Measurements from ENCODE around the gene SP140. TPM values are rescaled to one million over a fixed set of nuclear protein-coding genes. Genes with fewer than 3 reads are reported as not detected.
A peak's percentile ranks its signal among the peaks of the same experiment; 100 is the strongest.

Gene SP140
- total RNA-seq, 1 experiment from 2014 or later = 0.32 TPM

- Histone ChIP-seq H3K4me1 (ENCODE audit: insufficient read depth, low read length, poor library complexity, severe bottlenecking) (no peaks in the 10 kb centered on the region), H3K9me3 (ENCODE audit: low read depth, low read length, poor library complexity, severe bottlenecking) (no peaks in the 10 kb centered on the region), H3K27ac (ENCODE audit: low read depth, low read length, poor library complexity, severe bottlenecking) (no peak overlapping the region), H3K36me3 (ENCODE audit: insufficient read depth, low read length, poor library complexity, severe bottlenecking) (no peaks in the 10 kb centered on the region), H3K4me3 (ENCODE audit: low read depth, low read length, poor library complexity, severe bottlenecking) (no peak overlapping the region), H3K27me3 (replicated peaks; ENCODE audit: insufficient read depth, low read depth, low read length, poor library complexity) (no peaks in the 10 kb centered on the region)
- no TSS peak for BruUV-seq (replicated peaks)
- DNase-seq (ENCODE audit: low spot score) = no peak
- ChIA-PET POLR2A (ENCODE audit: low non-redundant PET) (no interaction called here), CTCF (no interaction called here)
- no peak for TF ChIP-seq EZH2 (IDR thresholded peaks at IDR 0.05; ENCODE audit: borderline replicate concordance, low read depth, low read length, poor library complexity, severe bottlenecking)
- TF ChIP-seq, protein P1, sequence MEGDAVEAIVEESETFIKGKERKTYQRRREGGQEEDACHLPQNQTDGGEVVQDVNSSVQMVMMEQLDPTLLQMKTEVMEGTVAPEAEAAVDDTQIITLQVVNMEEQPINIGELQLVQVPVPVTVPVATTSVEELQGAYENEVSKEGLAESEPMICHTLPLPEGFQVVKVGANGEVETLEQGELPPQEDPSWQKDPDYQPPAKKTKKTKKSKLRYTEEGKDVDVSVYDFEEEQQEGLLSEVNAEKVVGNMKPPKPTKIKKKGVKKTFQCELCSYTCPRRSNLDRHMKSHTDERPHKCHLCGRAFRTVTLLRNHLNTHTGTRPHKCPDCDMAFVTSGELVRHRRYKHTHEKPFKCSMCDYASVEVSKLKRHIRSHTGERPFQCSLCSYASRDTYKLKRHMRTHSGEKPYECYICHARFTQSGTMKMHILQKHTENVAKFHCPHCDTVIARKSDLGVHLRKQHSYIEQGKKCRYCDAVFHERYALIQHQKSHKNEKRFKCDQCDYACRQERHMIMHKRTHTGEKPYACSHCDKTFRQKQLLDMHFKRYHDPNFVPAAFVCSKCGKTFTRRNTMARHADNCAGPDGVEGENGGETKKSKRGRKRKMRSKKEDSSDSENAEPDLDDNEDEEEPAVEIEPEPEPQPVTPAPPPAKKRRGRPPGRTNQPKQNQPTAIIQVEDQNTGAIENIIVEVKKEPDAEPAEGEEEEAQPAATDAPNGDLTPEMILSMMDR (conservative IDR thresholded peaks at IDR 0.05; ENCODE audit: low read depth, low read length) = 0 out of 2 replicates have a peak, but pooled peaks have one; percentile 23
- intact Hi-C loops (cut with micrococcal nuclease; ENCODE audit: unreplicated experiment) = no loop called here
Observed at GRCh38 chr2:230323385-230324106, 98.0 kb downstream of the SP140 start.

DNA sequence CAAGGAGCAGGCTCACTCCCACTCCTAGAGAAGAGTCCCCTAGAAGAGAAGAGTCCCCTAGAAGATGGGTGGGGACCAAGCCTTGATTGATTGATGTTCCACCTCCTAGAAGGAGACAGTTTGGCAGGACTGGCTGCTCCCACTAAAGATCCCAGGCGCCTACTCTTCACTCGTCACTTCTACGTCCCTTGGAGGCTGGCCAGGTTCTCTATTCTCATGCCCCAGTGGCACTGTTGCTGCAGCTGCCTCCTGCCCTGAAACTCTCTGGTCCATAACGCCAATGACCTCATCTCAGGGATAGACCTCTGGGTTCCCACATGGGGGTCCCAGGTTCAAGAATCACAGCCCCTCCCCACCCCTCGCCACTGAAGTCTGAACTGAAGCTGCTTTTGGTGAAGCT, 99.0 kb downstream of the SP140 start:
- CTCF ChIA-PET = no interaction called here
- intact Hi-C loops (cut with micrococcal nuclease; ENCODE audit: unreplicated experiment) = no loop called here

GRCh38 chr2:230325316-230326243, 100.0 kb downstream of the SP140 start:
- no peaks in the 10 kb centered on the region for H3K4me1 ChIP-seq (ENCODE audit: insufficient read depth, low read length, poor library complexity, severe bottlenecking)
- CTCF ChIA-PET = no interaction called here
- H3K4me3 ChIP-seq (ENCODE audit: low read depth, low read length, poor library complexity, severe bottlenecking) = no peak overlapping the region
- no TSS peak for BruUV-seq (replicated peaks)
- no peak overlapping the region for H3K27ac ChIP-seq (ENCODE audit: low read depth, low read length, poor library complexity, severe bottlenecking)
- no peaks in the 10 kb centered on the region for H3K36me3 ChIP-seq (ENCODE audit: insufficient read depth, low read length, poor library complexity, severe bottlenecking)
- no peaks in the 10 kb centered on the region for H3K9me3 ChIP-seq (ENCODE audit: low read depth, low read length, poor library complexity, severe bottlenecking)
- no peaks in the 10 kb centered on the region for H3K27me3 ChIP-seq (replicated peaks; ENCODE audit: insufficient read depth, low read depth, low read length, poor library complexity)
- TF ChIP-seq, protein P1 (conservative IDR thresholded peaks at IDR 0.05; ENCODE audit: low read depth, low read length) = no peak
- no peak for TF ChIP-seq EZH2 (IDR thresholded peaks at IDR 0.05; ENCODE audit: borderline replicate concordance, low read depth, low read length, poor library complexity, severe bottlenecking)
- intact Hi-C loops (cut with micrococcal nuclease; ENCODE audit: unreplicated experiment) = no loop called here
- no peak for DNase-seq (ENCODE audit: low spot score)
- POLR2A ChIA-PET (ENCODE audit: low non-redundant PET) = no interaction called here

More for the DNA sequence above, 99.0 kb downstream of the SP140 start:
- no peak overlapping the region for H3K27ac ChIP-seq (ENCODE audit: low read depth, low read length, poor library complexity, severe bottlenecking)
- no TSS peak for BruUV-seq (replicated peaks)
- H3K27me3 ChIP-seq (replicated peaks; ENCODE audit: insufficient read depth, low read depth, low read length, poor library complexity) = no peaks in the 10 kb centered on the region
- H3K4me1 ChIP-seq (ENCODE audit: insufficient read depth, low read length, poor library complexity, severe bottlenecking) = no peaks in the 10 kb centered on the region
- no peak for DNase-seq (ENCODE audit: low spot score)
- TF ChIP-seq, protein P1 (conservative IDR thresholded peaks at IDR 0.05; ENCODE audit: low read depth, low read length) = no peak
- no peak for TF ChIP-seq EZH2 (IDR thresholded peaks at IDR 0.05; ENCODE audit: borderline replicate concordance, low read depth, low read length, poor library complexity, severe bottlenecking)
- POLR2A ChIA-PET (ENCODE audit: low non-redundant PET) = no interaction called here
- no peaks in the 10 kb centered on the region for H3K36me3 ChIP-seq (ENCODE audit: insufficient read depth, low read length, poor library complexity, severe bottlenecking)
- no peaks in the 10 kb centered on the region for H3K9me3 ChIP-seq (ENCODE audit: low read depth, low read length, poor library complexity, severe bottlenecking)
- H3K4me3 ChIP-seq (ENCODE audit: low read depth, low read length, poor library complexity, severe bottlenecking) = no peak overlapping the region
